Esophagus squamous epithelium (tissue), 5 donors: ENCODE measurements around the gene TMED3. TPM values are rescaled to one million over a fixed set of nuclear protein-coding genes. Genes with fewer than 3 reads are reported as not detected.

Experiments
- DNase-seq: peaks from one replicate; lab custom pipeline; 2025; lab: John Stamatoyannopoulos, UW
- H3K27ac ChIP-seq, 4 donors: fragments of 200-600 bp; sonication (generic); one replicate each; pipeline ENCODE4 v1.5.1; 2016 to 2019; ENCODE audit warnings: mild to moderate bottlenecking in 1 of 4
- H3K27me3 ChIP-seq, 4 donors: fragments of 200-600 bp; sonication (generic); 1 replicate in 3 of 4; 2 replicates in 1 of 4; pipeline versions ENCODE4 v1.5.1 to v1.6.0; 2017 to 2021; ENCODE audit warnings: antibody characterized with exemption in 1 of 4
- H3K36me3 ChIP-seq, 3 donors: fragments of 200-600 bp; sonication (generic); one replicate each; pipeline ENCODE4 v1.5.1; 2016 to 2019
- H3K4me1 ChIP-seq, 3 donors: fragments of 200-600 bp; sonication (generic); one replicate each; pipeline ENCODE4 v1.5.1; 2017 to 2019
- H3K4me3 ChIP-seq, 4 donors: fragments of 200-600 bp; sonication (generic); 1 replicate in 3 of 4; 2 replicates in 1 of 4; pipeline ENCODE4 v1.5.1; 2016 to 2019; ENCODE audit warnings: mild to moderate bottlenecking in 2 of 4, moderate library complexity in 1 of 4
- H3K9me3 ChIP-seq, 3 donors: fragments of 200-600 bp; sonication (generic); one replicate each; pipeline ENCODE4 v1.5.1; 2016 to 2019
- POLR2A ChIP-seq, 4 donors: fragments of 450-650 bp; IDR thresholded peaks; one replicate each; pipeline ENCODE4 v1.6.1; 2017; ENCODE audit warnings: antibody characterized with exemption in 4 of 4, mild to moderate bottlenecking in 4 of 4, moderate library complexity in 3 of 4
- WGBS, 2 donors: methylation state at CpG; one replicate each; pipeline ENCODE4 v1.1.5; 2018; 5-methylcytosine and 5-hydroxymethylcytosine counted together
- intact Hi-C: fragments of 100-400 bp; cut with DNase I; formaldehyde crosslinking; loops from one replicate; pipeline ENCODE4 v1.15.0; 2022
- total RNA-seq, 4 donors: library from RNA; depleted of rRNA; stranded (reverse); fragments of >200 nt; gene quantifications; one replicate each; pipeline ENCODE4 v1.1.0, GENCODE V29; 2016
- TF ChIP-seq, protein P1 (sequence below), 6 experiments: fragments of 450-650 bp in 4 of 6; fragments of 200-600 bp in 2 of 6; sonication (generic) in 2 of 6; IDR thresholded peaks; one replicate each; pipeline ENCODE4 v1.5.1; 2016 to 2019; ENCODE audit warnings: antibody characterized with exemption in 6 of 6, mild to moderate bottlenecking in 4 of 6, moderate library complexity in 4 of 6
- donor health status: DM: yes; HTN: yes; CAD: no.

Gene TMED3
- total RNA-seq, 4 donors from 2014 or later, result 111 to 171 (median 141) TPM

GRCh38 chr15:79308874-79309273 is 2.0 kb upstream of the TMED3 start:
- Histone ChIP-seq H3K27ac (no peak overlapping the region), H3K4me3 (no peak overlapping the region), H3K9me3 (no peaks in the 10 kb centered on the region), H3K4me1 (peaks cover 7 to 37% (median 15%) of the 10 kb centered on the region in 3 donors), H3K27me3 (peaks cover 0 to 45% (median 0%) of the 10 kb centered on the region in 4 donors), H3K36me3 (peaks cover 0 to 11% (median 0%) of the 10 kb centered on the region in 3 donors)
- no peak for DNase-seq
- intact Hi-C loops, result no loop called here
- TF ChIP-seq, protein P1, sequence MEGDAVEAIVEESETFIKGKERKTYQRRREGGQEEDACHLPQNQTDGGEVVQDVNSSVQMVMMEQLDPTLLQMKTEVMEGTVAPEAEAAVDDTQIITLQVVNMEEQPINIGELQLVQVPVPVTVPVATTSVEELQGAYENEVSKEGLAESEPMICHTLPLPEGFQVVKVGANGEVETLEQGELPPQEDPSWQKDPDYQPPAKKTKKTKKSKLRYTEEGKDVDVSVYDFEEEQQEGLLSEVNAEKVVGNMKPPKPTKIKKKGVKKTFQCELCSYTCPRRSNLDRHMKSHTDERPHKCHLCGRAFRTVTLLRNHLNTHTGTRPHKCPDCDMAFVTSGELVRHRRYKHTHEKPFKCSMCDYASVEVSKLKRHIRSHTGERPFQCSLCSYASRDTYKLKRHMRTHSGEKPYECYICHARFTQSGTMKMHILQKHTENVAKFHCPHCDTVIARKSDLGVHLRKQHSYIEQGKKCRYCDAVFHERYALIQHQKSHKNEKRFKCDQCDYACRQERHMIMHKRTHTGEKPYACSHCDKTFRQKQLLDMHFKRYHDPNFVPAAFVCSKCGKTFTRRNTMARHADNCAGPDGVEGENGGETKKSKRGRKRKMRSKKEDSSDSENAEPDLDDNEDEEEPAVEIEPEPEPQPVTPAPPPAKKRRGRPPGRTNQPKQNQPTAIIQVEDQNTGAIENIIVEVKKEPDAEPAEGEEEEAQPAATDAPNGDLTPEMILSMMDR (IDR thresholded peaks at IDR 0.05), result no peak
- TF ChIP-seq POLR2A (IDR thresholded peaks at IDR 0.05), result no peak
- 17% methylated on average over 2 of the region's 2 CpGs for WGBS, 2 donors

DNA sequence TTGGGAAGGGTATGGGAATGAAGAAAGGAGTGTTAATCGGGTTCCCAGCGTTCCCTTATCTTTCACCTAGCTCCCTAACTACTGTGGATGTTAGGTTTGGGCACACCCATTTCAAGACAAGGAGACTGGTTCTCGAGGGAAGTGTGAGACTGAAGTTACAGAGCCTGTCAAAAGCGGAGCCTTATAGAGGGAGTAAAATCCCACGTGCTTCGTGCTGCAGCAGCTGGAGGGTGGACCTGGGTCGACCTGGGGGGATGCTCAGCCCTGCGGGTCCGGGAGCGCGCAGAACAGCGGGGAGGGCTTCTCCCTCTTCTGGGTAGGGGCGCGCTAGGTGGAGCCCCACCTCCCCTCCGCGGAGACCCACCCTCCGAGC is 314 bp upstream of the TMED3 start:
- Histone ChIP-seq H3K4me3 (peak overlapping the region; percentile 61 to 96 (median 85)), H3K27me3 (peaks cover 0 to 28% (median 0%) of the 10 kb centered on the region in 4 donors), H3K36me3 (peaks cover 0 to 28% (median 0%) of the 10 kb centered on the region in 3 donors), H3K4me1 (peaks cover 7 to 54% (median 26%) of the 10 kb centered on the region in 3 donors), H3K9me3 (no peaks in the 10 kb centered on the region), H3K27ac (peak overlapping the region in 3 of 4 donors; percentile 76 to 82 (median 81))
- DNase-seq, result no peak
- no peak for TF ChIP-seq POLR2A (IDR thresholded peaks at IDR 0.05)
- TF ChIP-seq, protein P1 (IDR thresholded peaks at IDR 0.05), result no peak
- intact Hi-C loops, result no loop called here
- WGBS, 2 donors, result 0 to 2% methylated on average over 3 to 5 of the region's 17 CpGs

DNA sequence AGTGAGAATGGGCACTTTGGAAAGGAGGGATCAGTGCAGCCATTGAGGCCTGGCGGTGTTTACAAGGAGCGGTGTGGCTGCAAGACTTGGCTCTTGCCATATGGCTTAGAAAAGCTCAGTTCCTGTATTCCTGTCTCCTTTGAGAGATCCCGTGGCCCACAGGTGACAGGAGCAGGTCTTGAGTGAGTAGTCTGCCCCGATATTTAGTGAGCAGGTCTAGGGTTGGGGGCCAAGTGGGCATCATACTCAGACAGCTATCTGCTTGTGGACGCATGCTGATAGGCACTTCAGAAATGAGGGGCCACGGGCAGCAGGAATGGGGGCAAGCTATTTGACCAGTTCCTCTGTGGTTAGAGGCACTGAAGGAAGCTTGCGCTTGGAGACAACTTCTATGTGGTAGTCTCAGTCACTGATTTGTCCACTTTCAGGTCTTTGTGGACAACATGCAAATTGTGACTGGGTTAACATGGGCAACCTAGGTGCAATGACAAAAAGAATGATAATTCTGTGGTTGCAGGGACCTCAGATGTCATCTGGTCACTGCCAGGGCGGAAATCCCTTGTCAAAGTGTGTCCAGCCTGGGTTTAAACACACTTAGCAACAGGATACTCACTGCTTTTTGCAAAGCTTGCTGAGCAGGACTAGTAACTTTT is 1.1 kb downstream of the TMED3 start:
- intact Hi-C loops, result no loop called here
- 52 to 54% methylated on average over 7 of the region's 8 CpGs for WGBS, 2 donors
- H3K27me3 ChIP-seq, result peaks cover 0 to 21% (median 0%) of the 10 kb centered on the region in 4 donors
- TF ChIP-seq, protein P1 (IDR thresholded peaks at IDR 0.05), result no peak
- TF ChIP-seq POLR2A (IDR thresholded peaks at IDR 0.05), result no peak
- DNase-seq, result no peak
- peaks cover 7 to 68% (median 26%) of the 10 kb centered on the region in 3 donors for H3K4me1 ChIP-seq
- peaks cover 0 to 42% (median 4%) of the 10 kb centered on the region in 3 donors for H3K36me3 ChIP-seq
- peak overlapping the region; percentile 61 to 96 (median 85) for H3K4me3 ChIP-seq
- peak overlapping the region in 3 of 4 donors; percentile 76 to 82 (median 81) for H3K27ac ChIP-seq
- H3K9me3 ChIP-seq, result no peaks in the 10 kb centered on the region

DNA sequence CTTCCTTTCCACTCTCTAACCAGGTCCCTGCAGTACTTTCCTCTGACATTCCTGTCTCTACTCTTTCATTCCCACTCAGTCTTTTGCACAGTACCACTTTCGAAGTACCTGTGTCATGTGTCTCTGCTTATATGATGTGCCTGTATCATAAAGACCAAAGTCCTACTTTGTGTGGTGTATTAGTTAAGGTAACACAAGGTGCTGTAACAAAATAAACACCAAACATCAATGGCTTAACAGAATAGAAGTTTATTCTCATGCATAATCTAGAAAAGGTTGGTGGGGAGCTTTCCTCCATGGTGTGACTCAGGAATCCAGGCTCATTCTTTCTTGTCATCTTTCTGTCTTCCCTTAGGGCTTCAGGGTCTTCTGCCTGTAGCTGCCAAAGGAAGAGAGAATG is 3.3 kb downstream of the TMED3 start:
- Histone ChIP-seq H3K27me3 (peaks cover 0 to under 1% (median 0%) of the 10 kb centered on the region in 4 donors), H3K27ac (peak overlapping the region; percentile 78 to 85 (median 84)), H3K4me3 (no peak overlapping the region), H3K9me3 (no peaks in the 10 kb centered on the region), H3K4me1 (peaks cover 7 to 68% (median 26%) of the 10 kb centered on the region in 3 donors), H3K36me3 (peaks cover 7 to 64% (median 9%) of the 10 kb centered on the region in 3 donors)
- WGBS, 2 donors, result 100% methylated on average over 1 of the region's 1 CpG
- intact Hi-C loops, result no loop called here
- TF ChIP-seq, protein P1 (IDR thresholded peaks at IDR 0.05), result no peak
- no peak for TF ChIP-seq POLR2A (IDR thresholded peaks at IDR 0.05)
- DNase-seq, result no peak

DNA sequence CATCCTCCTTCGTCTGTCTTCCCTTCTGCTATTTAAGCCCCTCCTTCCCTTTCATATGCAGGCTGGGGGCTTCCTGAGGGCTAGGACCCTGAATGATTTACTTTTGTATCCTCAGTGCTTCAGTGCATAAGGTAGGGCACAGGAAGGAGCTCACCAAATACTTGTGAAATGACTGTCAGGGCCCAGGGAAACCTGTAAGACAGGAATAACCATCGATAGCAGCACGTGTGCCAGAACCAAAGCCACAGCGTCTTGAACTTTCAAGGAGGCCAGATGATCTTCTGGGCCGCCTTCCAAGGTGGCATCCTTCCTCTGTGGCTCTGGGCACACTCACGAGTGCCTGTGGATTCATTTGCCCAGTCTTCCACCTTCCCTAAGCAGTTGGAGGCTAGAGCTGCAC is 3.9 kb downstream of the TMED3 start:
- Histone ChIP-seq H3K9me3 (no peaks in the 10 kb centered on the region), H3K27ac (peak overlapping the region; percentile 78 to 85 (median 84)), H3K36me3 (peaks cover 7 to 70% (median 9%) of the 10 kb centered on the region in 3 donors), H3K4me1 (peaks cover 7 to 68% (median 26%) of the 10 kb centered on the region in 3 donors), H3K27me3 (no peaks in the 10 kb centered on the region), H3K4me3 (no peak overlapping the region)
- intact Hi-C loops, result no loop called here
- WGBS, 2 donors, result 27 to 61% methylated on average over 6 of the region's 6 CpGs
- no peak for DNase-seq
- TF ChIP-seq POLR2A (IDR thresholded peaks at IDR 0.05), result no peak
- TF ChIP-seq, protein P1 (IDR thresholded peaks at IDR 0.05), result no peak
